Measurements from ENCODE around the gene MCTP2.
A peak's percentile ranks its signal among the peaks of the same experiment; 100 is the strongest.

MCTP2 gene

DNA sequence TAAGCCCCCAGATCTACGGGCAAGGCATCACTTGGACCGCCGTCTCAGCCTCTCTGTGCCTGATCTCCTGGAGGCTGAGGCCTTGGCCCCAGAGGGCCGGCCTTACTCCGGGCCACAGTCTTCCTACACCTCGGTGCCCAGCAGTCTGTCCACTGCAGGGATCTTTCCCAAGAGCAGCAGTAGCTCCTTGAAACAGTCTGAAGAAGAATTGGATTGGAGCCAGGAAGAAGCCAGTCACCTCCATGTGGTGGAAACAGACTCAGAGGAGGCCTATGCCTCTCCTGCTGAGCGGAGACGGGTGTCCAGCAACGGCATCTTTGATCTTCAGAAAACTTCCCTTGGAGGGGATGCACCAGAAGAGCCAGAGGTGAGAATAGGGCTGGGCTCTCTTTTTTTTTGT lies 67.0 kb downstream of the MCTP2 start:
- DNase-seq (ENCODE audit: low read depth), result no peak

DNA sequence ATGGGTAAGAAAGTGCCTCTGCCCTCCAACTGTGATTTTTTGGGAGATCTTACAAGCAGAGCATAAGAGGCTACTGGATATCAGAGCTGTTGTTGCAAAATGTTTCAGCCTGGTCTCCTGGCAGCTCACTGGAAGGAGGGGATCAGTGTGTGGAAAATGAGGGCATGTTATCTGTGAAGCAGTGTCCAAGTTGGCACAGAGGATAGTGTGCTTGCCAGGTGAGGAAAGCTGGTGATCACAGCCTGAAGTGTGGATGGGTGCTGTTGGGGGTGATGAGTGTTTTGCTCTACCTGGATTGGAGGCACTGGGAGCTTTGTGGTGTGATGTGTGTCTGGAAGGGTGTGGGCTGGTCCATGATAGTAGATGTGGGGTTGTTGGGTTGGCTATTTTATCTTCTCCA lies 69.3 kb downstream of the MCTP2 start:
- DNase-seq (ENCODE audit: low read depth), result no peak

DNA sequence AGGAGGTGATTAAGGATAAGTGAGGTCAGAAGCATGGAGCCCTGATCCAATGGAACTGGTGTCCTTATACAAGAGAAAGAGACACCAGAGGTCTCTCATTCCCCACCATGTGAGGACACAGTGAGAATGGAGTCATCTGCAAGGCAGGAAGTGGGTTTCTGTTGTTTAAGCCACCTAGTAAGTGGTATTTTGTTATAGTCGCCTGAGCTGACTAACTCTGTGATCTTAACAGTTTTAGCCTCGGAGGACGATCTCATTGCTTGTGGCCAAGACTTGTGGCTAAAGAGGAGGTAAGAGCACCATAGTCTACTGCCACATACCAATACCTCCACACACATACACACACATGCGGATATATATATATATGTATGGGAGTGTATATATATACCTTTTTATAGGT lies 73.8 kb downstream of the MCTP2 start:
- no peak for DNase-seq (ENCODE audit: low read depth)

DNA sequence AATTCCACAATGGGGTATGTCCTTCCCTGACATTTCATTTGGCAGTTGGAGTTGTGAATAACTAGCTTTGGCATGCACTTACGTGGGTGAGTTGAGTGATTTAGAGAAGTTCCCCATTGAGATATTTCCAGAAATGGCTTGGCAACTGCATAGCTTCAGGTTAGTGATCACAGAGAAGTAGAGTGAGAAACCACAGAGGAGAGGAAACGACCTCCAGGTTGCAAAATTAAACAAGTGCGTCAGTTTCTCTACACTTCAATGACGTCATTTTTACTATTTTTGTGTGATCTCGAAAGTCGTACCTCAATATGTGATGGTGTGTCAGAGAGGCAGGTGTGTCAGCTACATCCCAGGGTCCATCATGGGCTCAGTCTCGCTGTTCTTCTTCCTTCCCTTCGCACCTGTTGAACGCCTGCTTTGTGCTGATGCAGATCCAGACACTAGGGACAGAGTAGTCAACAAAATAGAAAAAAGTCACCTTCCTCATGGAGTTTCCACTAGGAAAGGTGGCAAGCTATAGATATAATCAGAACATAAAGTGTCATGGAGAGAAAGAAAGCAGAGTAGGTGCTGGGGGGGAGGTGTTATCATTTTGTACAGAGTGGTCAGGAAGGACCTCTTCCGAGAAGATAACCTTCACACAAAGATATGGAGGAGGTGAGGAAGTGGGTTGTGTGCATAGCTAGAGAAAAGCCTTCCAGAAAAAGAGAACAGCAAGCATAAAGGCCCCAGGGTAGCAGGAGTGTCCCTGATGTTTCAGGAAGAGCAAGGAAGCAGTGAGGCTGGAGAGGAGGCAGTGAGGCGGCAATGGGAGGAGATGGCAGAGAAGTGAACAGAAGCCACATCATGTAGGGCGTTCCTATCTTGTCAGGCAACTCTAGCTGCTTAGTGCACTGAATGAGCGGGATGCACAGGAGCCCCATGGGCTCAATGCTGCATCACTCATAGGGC lies 75.6 kb downstream of the MCTP2 start:
- DNase-seq (ENCODE audit: low read depth), result no peak

DNA sequence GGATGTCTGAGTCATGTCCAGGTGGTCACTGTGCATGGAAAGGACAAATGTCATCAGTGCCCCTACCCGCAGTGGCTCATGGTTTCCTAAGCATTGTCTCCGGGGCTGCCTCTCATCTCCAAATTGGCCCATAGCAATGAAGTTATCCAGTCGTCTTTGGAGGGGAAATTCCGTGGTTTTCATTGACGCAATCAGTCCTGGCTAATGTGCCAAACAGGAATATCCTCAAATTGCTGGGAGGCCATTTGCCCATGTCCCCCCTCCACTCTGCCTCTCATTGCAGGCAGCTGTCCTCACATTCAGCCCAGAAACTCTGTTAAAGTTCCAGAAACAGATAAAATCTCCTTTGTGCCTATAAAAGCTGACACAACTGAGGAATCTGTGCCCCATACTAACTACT lies 81.6 kb downstream of the MCTP2 start:
- no peak for DNase-seq (ENCODE audit: low read depth)

DNA sequence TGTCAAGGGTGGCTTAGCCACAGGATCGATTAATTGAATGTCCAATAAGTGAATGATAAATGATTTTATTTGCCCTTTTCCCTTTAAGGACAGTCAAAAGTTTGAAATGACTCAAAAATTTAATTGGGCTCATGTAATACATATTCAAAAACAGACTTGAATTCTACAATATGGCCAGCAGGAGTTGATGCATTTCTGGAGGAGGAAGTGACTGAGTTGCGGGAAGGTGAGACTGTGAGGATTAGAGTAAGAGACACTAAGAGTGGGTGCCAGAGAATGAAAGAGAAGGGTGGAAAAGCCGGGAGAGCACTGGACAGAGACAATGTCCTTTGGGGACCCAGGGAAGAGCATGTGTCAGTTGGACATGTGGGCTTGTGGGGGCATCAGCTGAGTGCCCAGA lies 83.3 kb downstream of the MCTP2 start:
- DNase-seq (ENCODE audit: low read depth), result no peak

DNA sequence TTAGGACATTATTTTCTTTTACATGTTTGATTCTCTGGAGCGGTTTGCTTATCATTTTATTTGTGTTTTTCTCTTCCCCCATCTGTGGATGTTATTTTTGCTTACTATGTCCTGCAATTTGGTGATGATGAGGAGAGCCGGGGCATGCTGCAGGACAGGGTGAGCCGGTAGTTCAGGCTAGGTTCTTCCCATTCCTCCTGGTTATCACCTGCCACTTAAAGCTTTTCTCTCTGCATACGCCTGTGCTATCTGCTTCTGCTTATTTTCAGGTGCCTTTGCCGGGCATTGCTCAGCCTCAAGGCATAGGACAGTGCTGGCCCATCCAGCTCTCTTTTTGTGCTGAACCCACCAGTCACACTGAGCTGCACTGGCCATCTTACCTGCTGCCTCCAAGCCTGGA lies 85.8 kb downstream of the MCTP2 start:
- DNase-seq (ENCODE audit: low read depth), result no peak

DNA sequence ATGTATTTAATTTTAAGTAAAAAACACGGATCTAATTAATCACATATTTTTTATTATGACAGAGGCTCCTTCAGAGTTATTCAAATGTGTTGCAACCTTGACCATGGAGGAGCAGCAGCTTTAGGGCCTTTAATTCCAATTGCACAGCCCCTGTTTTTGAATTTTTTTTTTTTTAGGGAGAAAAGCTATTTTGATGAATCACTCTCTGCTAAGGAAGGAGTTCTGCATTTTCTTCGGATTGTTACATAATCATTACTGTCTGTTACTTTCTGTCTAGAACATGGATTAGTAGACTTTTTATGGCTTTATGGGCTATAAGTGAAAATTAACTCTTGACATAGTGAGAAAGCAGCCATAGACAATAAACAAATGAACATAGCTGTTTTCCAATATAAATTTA lies 90.8 kb downstream of the MCTP2 start:
- DNase-seq (ENCODE audit: low read depth), result no peak

DNA sequence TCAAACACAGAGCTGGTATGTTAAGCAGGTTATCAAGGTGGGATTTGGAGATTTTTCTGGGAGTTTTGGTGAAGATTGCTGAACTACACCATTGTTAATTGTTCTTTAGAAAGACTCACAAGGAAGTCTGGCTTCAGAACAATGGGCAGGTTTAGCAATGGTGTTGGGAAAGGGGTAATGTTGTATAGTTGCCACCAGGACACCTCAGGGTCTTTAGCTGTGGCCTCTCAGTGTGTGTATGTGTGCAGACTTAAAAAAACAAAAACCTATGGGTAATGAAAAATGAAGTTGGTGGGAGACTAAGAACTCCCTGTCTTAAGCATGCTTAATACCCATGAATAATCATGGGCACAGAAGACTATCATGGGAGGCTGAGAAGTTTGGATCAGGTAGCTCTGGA lies 91.7 kb downstream of the MCTP2 start:
- DNase-seq (ENCODE audit: low read depth), result no peak

DNA sequence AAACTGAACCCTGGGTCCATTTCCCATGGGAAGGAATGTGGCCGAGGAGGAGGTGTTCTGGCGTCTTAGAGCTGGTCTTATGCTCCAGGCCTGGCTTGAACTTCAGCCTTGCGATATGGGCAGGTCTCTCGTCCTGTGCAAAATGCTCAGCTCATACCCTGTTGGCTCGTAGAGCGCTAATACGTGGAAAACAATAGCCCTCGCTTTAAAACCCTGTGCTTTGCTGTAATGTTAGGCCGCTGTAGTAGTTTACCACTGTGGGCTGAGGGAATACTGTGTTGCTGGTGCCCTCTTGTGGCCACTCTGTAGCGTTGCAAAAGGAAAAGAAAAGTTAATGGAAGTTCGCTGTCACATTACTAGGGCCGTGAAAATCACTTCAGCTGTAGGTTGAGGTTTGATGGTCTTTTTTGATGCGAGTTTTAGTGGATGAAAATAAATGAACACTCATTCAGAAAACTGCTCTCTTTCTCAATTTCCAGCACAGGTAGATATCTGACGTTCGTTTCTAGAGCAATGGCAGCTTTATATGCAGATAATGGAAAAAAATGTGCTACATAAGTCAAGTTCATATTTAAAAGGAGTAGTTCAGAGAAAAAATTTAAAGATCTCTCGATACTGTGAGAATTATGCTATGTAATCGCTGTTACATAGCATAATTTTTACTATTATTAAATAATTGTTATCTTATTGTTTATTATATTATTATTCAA lies 92.9 kb downstream of the MCTP2 start:
- peak; percentile 11 for DNase-seq (ENCODE audit: low read depth)

DNA sequence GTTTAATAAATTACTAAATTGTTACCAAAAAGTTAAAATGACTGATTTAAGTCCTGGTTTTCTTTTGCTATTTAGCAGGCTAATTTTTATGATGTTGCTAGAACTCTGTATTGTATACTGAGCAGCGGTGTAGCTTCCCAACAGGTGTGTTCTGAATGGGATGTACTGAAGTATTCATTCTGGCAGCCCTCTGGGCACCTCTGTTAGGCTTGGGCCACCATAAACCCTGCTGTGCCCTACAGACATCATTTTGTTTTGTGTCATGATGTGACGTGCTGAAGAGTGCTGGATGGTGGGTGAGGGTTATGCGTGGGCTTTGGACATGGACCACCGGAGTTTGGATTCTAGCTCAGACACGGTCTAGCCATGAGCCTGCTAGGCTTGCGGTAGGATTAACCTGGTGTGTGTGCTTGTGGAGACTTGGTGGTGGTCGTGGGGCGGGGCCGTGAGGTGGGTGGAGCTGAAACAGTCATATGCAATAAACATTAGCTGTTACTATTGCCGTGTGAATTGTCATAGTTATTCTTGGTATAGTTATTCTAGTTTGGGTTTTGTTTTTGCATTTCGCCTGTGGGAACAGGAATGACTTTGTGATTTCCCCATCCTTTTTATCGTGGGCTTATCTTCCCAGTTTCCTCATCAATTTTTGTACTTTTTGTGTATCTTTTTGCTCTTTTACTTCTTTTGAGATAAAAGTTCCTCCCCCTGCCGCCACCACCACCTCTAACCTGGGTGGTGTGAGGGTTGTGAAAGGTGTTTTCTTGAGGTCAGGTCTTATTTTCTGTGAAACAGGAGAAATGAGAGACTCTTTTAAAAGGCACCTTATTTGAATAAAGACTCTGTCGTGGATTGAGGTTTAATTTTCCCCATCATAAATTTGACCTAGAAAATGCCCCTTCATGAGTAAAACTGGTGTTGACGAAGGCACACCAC lies 93.7 kb downstream of the MCTP2 start:
- DNase-seq (ENCODE audit: low read depth), result no peak

DNA sequence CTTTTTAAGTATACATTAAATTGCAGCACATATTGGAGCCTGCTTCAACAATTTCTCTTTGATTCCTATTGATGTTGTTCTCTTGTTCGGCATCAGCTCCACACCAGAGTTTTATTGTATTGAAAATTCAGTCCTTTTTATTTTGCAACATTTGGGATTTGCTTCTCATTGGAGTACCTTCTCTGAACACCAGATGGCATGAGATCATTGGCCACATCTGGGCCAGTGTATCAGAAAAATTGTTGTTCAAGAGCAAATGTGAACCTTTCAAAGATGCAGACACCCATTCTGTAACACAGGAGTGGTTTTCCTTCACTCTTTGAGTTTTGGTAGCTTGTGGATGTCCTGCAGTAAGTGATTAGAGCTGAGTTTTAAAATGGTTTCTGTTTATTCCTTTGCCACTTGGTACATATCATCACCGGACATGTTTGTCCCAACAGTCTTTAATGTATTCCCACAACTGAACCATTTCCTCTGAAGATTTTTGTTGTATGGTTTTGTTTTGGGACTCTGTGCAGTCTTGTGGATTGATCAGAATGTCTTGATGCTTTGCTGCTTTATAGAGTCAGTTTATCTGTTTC lies 96.1 kb downstream of the MCTP2 start:
- no peak for DNase-seq (ENCODE audit: low read depth)

DNA sequence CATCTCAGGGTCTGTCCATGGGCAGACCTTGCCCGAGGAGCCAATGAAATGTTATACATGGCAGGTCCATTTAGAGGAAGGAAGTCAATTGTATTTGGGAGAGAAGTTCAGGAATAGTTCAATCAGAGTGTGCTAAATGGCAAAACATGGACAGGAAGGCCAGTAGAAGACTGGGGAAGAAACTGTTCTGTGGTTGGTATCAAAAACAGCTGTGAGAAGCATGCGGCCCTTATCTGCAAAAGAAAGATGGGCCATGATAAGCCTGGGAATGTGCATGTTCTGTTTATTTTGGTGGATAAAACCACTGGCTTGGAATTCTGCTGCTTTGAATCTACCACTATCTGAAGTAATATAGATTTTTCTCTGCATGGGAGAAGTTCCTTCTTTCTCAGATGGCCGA lies 100.4 kb downstream of the MCTP2 start:
- DNase-seq (ENCODE audit: low read depth), result no peak

DNA sequence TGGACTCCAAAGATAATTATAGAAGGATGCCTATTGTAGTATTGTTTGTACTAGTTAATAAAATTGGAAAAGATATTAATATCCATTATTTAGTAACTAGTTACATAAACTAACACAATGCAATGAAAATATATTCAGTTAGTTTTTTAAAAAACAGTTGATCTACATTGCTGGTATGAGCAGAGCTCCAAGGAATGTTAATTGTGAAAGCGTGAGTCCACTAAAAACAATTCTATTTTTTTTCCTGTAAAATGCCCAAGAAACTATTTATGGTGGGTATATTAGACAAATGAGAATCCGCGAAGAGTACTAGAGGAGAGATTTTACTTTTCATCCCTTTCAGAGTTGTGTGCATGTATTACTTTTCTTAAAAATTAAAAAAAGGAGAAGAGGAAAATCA lies 104.3 kb downstream of the MCTP2 start:
- DNase-seq (ENCODE audit: low read depth), result no peak

DNA sequence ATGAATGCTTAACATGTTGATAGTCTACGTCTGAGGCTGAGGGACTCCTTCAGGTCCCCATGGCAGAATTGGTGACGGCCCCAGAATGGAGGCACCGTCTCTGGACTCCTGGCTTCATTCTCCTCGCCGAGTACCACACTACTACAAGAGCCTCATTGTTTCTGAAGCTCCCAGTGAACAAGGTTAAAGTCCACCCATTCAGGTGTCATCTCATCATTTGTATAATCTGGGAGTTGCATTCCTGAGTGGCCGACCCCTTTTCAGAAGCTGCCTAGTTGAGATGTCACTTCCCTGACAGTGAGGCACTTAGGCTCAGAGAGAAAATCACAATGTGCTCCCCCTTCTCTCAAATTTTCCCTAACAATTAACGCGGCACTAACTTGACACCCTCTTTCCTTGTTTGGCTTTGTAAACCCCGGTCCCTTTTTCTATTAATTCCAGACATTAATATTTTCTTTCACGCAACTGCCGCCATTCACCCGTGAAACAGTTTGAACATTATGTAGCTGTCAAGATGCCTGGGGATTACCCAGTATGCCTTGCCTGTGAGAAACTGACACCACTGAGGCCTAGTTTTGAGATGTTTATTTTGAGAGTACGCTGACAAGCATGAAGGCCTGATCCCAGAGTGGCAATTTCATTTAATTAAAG lies 105.6 kb downstream of the MCTP2 start:
- DNase-seq (ENCODE audit: low read depth), result no peak

DNA sequence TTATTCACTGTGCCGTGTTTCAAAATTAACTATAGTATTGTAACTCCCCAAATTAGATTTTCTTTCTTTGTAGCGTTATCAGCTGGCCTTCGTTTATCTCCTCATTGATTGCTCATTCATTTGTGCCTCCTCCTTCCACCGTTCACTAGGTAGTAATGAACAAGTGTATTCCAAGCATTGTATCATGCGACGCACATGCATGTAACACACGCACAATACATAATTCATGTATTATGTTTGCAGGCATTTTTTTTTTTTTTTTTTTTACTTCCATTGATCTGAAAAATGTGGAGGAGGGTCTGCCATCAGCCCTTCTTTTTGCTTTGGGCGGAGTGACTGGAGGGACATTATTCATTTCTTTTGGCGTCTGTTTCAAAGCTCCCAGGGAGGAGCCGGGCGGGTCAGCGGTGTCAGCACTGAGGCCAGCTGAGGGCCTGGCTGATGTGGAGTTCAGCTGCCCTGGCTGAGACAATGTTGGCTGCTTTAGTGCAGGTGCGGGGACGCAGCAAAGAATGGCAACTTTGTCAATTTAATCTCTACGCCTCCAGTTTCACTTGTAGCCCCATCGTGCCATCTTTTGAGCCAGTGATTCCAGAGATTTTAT lies 107.0 kb downstream of the MCTP2 start:
- DNase-seq (ENCODE audit: low read depth), result no peak

DNA sequence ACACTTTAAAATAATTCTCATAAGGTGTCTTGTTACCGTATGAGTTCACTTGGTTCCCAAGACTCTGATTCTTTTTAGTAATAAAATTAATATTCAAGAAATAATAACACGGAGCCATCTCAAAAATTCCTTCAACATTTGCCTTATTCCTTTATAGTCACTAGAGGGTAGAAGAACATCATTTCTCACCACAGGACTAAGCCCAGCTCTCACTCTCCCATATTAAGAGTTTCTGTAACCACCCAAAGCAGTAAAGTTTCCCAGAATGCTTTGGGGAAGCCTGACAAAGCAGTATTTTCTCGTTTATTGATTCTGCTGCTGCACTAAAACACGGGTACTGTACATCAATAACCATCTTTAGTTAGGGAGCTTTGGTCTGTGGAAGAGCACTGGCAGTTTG lies 114.9 kb downstream of the MCTP2 start:
- no peak for DNase-seq (ENCODE audit: low read depth)

DNA sequence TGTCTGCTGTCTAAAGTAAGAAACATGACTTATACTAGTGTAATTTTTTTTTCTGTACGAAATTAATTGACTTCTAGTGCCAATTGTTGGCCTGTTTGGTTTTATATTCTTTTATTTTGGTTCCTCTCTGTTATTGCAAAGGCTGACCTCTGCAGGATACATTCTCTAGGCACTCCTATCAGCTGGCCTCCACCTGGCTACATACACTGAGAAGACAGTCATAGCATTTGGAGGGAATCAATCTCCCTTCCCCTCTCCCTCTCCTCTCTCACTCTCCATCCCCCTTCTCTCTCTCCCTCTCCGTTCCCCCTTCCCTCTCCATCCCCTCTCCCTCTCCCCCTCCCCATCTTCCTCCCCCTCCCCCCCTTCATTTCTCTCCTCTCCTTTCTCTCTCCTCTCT lies 116.7 kb downstream of the MCTP2 start:
- no peak for DNase-seq (ENCODE audit: low read depth)

DNA sequence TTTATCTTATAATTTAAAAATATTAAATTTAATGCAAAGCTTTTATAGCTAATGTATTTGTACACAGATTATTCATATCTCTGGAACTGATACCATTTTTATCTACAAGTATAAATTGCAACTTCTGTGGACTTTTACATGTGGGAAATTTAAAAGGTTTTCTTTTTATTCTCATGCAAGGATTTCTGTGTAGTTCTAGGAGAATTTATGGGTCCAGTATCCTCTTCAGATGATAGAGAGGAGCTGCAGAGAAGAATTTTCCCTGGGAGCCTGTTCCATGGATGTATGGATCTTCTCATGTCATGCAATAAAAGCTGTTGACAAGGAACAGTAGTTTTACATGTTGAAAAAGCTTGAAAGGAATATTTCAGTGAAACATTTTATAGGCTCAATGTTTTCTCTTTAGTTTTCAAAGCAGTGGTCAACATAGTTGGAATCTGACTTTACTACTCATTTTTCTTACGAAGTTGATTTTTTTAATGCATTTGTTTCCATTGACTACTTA lies 119.7 kb downstream of the MCTP2 start:
- DNase-seq (ENCODE audit: low read depth), result no peak

DNA sequence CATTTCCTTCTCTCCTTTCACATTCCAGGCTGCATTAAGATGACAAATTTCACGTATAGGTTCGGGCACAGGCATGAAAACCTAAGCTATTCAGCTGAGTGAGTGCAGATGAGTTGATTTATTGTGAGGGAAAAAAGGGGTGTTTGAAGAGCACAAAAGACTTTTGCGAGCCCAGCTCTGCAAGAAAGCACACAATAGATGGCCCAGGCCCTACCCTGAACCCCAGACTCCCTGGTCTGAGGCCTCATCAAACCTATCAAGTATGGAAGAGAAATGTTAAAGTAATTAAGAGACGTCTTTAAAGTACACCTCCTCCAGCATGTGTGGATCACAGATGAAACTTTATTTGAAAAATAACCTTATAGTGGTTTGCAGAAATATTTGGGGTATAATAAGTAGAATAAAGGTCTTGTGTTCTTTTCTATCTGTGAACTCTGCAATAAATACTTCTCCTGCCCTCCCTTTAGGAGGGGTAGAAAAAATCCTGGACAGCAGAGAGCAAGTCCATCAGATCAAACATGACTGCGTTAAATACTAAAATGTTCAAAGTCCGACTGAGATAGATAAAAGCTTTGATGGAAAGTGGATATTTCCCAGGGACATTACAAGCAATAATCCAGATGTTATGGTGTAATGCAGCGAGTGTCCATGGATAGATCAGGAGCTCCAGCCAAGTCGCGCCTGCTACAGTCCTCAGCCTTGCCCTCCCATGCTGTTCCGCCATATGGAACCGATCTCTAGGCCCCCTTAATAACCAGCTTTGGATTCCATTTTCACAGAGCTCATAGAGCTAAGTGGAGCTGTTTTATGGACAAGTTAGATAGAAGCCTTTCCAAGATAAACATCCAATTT lies 121.5 kb downstream of the MCTP2 start:
- no peak for DNase-seq (ENCODE audit: low read depth)

All from stimulated activated CD8-positive, alpha-beta memory T cell treated with anti-CD3 and anti-CD28 coated beads, Interleukin-15, amount 100 ng/mL, for 1 hour (primary cell).